ENCODE data around the gene ZMIZ2. TPM values are rescaled to one million over a fixed set of nuclear protein-coding genes. Genes with fewer than 3 reads are reported as not detected.

ZMIZ2 gene
- total RNA-seq, 4 donors from 2014 or later, result 43.1 to 57.7 (median 49.8) TPM

GRCh38 chr7:44738876-44739665 lies 9.6 kb upstream of the ZMIZ2 start:
- intact Hi-C loops (cut with DNase I), result no loop called here
- Histone ChIP-seq H3K27me3 (no peaks in the 10 kb centered on the region), H3K27ac (no peak overlapping the region), H3K36me3 (no peaks in the 10 kb centered on the region), H3K9me3 (no peaks in the 10 kb centered on the region), H3K4me1 (no peaks in the 10 kb centered on the region), H3K4me3 (replicated peaks in 1 of 3) (no peak overlapping the region)
- DNase-seq, result no peak
- TF ChIP-seq POLR2A (IDR thresholded peaks at IDR 0.05) (no peak), CTCF (IDR thresholded peaks at IDR 0.05) (no peak)
- WGBS, 2 donors, result 94% methylated on average over 21 to 23 of the region's 23 CpGs

DNA sequence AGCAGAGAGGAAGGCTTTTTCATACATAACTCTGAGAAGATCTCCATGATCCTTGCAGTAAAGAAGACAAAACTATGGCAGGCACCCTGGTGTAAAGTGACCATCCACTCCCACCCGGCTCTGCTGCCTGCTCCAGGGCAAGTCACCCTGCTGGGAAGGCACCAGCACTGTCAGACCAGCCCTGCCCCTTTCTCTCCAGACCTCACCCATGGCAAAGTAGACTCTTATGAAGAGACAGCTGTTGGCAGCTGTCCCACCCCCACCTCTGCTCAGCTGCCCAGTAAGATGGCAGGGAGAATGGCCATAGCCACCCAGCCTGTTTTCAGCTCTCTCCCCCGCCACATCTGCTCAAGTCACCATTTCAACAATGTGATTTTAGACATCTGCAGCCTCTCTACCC lies 8.6 kb upstream of the ZMIZ2 start:
- H3K4me3 ChIP-seq (replicated peaks in 1 of 3), result no peak overlapping the region
- no peaks in the 10 kb centered on the region for H3K36me3 ChIP-seq
- no peak overlapping the region for H3K27ac ChIP-seq
- H3K4me1 ChIP-seq, result no peaks in the 10 kb centered on the region
- intact Hi-C loops (cut with DNase I), result no loop called here
- TF ChIP-seq POLR2A (IDR thresholded peaks at IDR 0.05) (no peak), CTCF (IDR thresholded peaks at IDR 0.05) (no peak)
- 79 to 97% methylated on average over 2 of the region's 2 CpGs for WGBS, 2 donors
- no peaks in the 10 kb centered on the region for H3K27me3 ChIP-seq
- DNase-seq, result no peak
- H3K9me3 ChIP-seq, result no peaks in the 10 kb centered on the region

- Histone ChIP-seq H3K27me3 (no peaks in the 10 kb centered on the region), H3K4me3 (replicated peaks in 1 of 3) (no peak overlapping the region), H3K4me1 (peaks cover 0 to 4% of the 10 kb centered on the region in 2 donors), H3K36me3 (no peaks in the 10 kb centered on the region), H3K27ac (no peak overlapping the region), H3K9me3 (no peaks in the 10 kb centered on the region)
- 45 to 80% methylated on average over 1 of the region's 1 CpG for WGBS, 2 donors
- TF ChIP-seq CTCF (IDR thresholded peaks at IDR 0.05), result no peak
- no peak for TF ChIP-seq POLR2A (IDR thresholded peaks at IDR 0.05)
- no peak for DNase-seq
- intact Hi-C loops (cut with DNase I), result no loop called here
These were observed 4.9 kb upstream of the ZMIZ2 start for GRCh38 chr7:44743750-44744149.

GRCh38 chr7:44748948-44749731 lies 493 bp downstream of the ZMIZ2 start:
- Histone ChIP-seq H3K4me3 (replicated peaks in 1 of 3) (peak overlapping the region; percentile 53 to 78 (median 56)), H3K4me1 (peaks cover 12 to 34% of the 10 kb centered on the region in 2 donors), H3K9me3 (no peaks in the 10 kb centered on the region), H3K36me3 (no peaks in the 10 kb centered on the region), H3K27ac (peak overlapping the region; percentile 6 to 44 (median 40)), H3K27me3 (no peaks in the 10 kb centered on the region)
- DNase-seq, result peak in 1 of 2 donors; percentile 36
- TF ChIP-seq CTCF (IDR thresholded peaks at IDR 0.05) (no peak), POLR2A (IDR thresholded peaks at IDR 0.05) (no peak)
- WGBS, 2 donors, result 4 to 5% methylated on average over 11 of the region's 60 CpGs
- intact Hi-C loops (cut with DNase I), result loop anchor here (5.0 kb wide), 2 partner anchors 48 to 162 kb away; partner anchors contain the start of gene PPIA

All from thyroid gland (tissue), 4 donors.